MM.1S (cell line): ENCODE results near the gene LETM1.

Experiments used
- CTCF ChIP-seq: fragments of 300-600 bp; sonication (generic); IDR thresholded peaks from 2 replicates; pipeline ENCODE4 v1.5.1; 2016; ENCODE audit warnings: antibody characterized with exemption, low read length, mixed read lengths
- EZH2 ChIP-seq: fragments of 300-600 bp; sonication (generic); optimal IDR thresholded peaks from 2 replicates; pipeline ENCODE3; 2017; ENCODE audit warnings: low read depth, mild to moderate bottlenecking, antibody characterized with exemption, low read length, mixed read lengths
- EZH2phosphoT487 ChIP-seq: fragments of 300-600 bp; sonication (generic); IDR thresholded peaks from 2 replicates; pipeline ENCODE4 v1.6.1; 2018; ENCODE audit warnings: antibody characterized with exemption, low read length

GRCh38 chr4:1800805-1801204 lies 55.2 kb downstream of the LETM1 start:
- no peak for TF ChIP-seq CTCF
- no peak for TF ChIP-seq EZH2
- TF ChIP-seq EZH2phosphoT487 = no peak
